ENCODE data around the gene PDIA2.

Gene PDIA2

DNA sequence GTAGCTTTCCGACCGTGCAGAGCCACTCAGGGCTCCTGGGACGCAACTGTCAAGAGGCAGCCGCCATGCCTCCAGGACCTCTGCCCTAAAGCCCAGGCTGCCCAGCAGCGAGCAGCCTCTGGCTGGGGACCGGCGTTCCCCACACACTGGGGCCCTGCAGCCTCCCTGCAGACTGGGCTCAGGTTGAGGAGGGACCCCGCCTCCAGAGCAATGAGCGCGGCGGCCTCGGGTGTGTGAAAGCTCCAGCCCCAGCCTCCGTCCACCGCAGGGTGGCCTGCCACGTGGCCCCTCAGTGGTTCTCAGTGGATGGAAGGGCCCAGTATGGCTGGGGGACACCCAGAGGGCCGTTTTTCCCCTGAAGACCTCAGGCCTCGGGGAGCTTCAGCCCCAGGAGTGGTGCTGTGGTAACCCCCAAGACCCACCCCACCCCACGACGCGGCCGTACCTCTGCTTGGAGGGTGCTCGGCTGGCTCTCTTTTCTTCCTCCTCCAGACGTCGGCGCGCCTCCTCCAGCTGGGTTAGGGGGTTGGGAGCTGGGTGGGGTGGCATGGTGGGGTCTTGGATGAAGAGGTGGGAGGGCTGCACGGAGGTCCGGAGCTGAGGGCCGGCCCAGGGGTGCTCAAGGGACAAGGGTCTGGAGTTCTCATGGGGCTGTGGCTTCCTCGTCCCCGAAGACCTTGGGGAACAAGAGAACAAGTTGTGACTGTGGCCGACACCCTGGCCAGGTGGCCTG is 10.2 kb downstream of the PDIA2 start:
- Histone ChIP-seq H3K27me3 (no peaks in the 10 kb centered on the region), H3K9me3 (no peaks in the 10 kb centered on the region), H3K4me3 (no peak overlapping the region), H3K27ac (no peak overlapping the region), H3K36me3 (peaks cover 45 to 98% (median 82%) of the 10 kb centered on the region in 3 donors), H3K4me1 (no peaks in the 10 kb centered on the region)
- intact Hi-C loops (cut with DNase I; ENCODE audit: low total_unique reads): no loop called here
- TF ChIP-seq, protein P1, sequence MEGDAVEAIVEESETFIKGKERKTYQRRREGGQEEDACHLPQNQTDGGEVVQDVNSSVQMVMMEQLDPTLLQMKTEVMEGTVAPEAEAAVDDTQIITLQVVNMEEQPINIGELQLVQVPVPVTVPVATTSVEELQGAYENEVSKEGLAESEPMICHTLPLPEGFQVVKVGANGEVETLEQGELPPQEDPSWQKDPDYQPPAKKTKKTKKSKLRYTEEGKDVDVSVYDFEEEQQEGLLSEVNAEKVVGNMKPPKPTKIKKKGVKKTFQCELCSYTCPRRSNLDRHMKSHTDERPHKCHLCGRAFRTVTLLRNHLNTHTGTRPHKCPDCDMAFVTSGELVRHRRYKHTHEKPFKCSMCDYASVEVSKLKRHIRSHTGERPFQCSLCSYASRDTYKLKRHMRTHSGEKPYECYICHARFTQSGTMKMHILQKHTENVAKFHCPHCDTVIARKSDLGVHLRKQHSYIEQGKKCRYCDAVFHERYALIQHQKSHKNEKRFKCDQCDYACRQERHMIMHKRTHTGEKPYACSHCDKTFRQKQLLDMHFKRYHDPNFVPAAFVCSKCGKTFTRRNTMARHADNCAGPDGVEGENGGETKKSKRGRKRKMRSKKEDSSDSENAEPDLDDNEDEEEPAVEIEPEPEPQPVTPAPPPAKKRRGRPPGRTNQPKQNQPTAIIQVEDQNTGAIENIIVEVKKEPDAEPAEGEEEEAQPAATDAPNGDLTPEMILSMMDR (IDR thresholded peaks at IDR 0.05): no peak
- DNase-seq: no peak

DNA sequence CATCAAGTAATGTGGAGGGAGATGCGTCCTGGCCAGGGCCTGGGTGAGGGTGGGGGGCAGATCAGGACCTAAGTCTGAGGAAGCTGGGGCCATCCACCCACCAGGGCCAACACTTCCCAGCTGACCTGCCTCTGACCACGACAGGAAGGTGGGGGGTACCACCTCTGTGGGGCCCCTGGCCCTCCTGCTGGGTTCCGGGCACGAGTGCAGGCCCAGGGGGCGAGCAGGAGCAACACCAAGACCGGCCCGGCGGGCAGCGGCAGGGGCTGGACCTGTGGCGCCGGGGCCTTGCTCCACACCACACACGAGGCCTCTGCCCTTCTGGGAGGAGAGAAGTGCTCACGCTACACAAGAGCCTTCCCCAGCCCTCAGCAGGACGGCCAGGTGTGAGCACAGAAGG is 13.3 kb downstream of the PDIA2 start:
- Histone ChIP-seq H3K27ac (no peak overlapping the region), H3K36me3 (peaks cover 33 to 84% (median 59%) of the 10 kb centered on the region in 3 donors), H3K9me3 (no peaks in the 10 kb centered on the region), H3K4me3 (no peak overlapping the region), H3K4me1 (no peaks in the 10 kb centered on the region), H3K27me3 (no peaks in the 10 kb centered on the region)
- TF ChIP-seq, protein P1 (IDR thresholded peaks at IDR 0.05): no peak
- intact Hi-C loops (cut with DNase I; ENCODE audit: low total_unique reads): no loop called here
- no peak for DNase-seq

DNA sequence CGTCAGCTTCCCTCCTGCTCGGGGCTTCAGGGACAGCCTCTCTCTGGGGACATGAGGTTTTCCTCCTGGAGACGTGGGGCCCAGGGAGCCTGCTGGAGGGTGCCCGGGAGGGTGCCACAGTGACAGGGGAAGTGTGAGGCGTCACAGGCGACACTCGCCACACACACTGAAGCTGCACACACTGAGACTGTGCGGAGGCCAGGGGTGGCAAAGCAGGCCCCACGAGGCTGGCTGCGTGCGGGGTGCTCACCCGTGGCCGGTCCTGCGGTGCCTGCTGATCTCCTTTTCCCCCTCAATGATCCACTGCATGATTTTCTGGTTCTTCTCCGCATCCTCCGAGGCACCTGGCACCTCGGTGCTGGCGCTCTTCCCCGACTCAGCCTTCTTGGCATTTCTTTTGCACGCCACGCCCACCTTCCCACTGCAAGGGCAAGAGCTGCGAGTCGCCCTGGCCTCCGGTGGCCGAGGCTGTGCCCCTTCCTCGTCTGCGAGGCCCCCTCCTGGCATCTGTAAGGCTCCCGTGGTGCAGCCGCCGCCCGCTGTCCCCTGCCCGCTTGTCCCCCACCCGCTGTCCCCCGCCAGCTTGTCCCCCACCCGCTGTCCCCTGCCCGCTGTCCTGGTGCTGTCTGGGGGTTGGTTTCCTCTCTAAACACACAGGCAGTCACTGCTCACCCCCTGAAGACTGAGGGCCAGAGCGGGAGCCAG is 14.0 kb downstream of the PDIA2 start:
- H3K4me1 ChIP-seq: no peaks in the 10 kb centered on the region
- H3K9me3 ChIP-seq: no peaks in the 10 kb centered on the region
- peaks cover 30 to 84% (median 56%) of the 10 kb centered on the region in 3 donors for H3K36me3 ChIP-seq
- DNase-seq: no peak
- no peak overlapping the region for H3K27ac ChIP-seq
- TF ChIP-seq, protein P1 (IDR thresholded peaks at IDR 0.05): no peak
- intact Hi-C loops (cut with DNase I; ENCODE audit: low total_unique reads): no loop called here
- no peak overlapping the region for H3K4me3 ChIP-seq
- no peaks in the 10 kb centered on the region for H3K27me3 ChIP-seq

DNA sequence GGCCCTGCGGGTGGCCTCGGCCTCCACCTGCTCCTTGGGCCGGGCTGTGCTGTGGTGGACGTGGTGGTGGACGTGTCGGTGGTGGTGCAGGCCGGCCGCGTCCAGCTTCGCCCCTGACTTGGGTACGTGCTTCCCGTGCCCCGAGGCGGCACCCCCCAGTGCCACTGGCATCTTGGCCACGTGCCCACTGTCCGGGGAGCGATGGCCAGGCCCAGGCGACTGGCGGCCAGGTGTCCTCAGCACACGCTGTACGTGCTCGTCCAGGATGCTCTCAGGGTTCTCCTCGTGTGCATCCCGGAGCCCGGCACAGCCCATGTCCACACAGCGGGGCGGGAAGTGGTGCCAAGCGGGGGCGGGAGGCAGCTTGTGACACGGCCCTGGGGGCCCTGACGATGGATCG is 14.9 kb downstream of the PDIA2 start:
- DNase-seq: no peak
- intact Hi-C loops (cut with DNase I; ENCODE audit: low total_unique reads): no loop called here
- no peak overlapping the region for H3K27ac ChIP-seq
- no peaks in the 10 kb centered on the region for H3K9me3 ChIP-seq
- H3K36me3 ChIP-seq: peaks cover 23 to 84% (median 56%) of the 10 kb centered on the region in 3 donors
- no peaks in the 10 kb centered on the region for H3K27me3 ChIP-seq
- TF ChIP-seq, protein P1 (IDR thresholded peaks at IDR 0.05): no peak
- no peaks in the 10 kb centered on the region for H3K4me1 ChIP-seq
- H3K4me3 ChIP-seq: no peak overlapping the region

DNA sequence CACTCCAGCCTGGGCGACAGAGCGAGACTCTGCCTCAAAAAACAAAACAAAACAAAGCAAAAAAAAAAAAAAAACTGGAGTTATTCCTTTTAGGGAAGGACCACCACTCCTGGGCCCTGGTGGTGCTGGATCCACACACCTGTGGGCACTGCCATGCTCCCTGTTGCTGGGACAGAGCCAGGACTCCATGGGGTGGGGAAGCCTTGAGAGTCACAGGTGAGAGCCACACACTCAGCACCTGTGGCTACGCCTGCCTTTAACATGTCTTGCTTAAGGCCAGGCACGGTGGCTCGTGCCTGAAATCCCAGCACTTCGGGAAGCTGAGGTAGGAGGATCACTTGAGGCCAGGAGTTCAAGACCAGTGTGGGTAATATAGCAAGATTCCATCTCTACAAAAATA is 18.3 kb downstream of the PDIA2 start:
- Histone ChIP-seq H3K9me3 (no peaks in the 10 kb centered on the region), H3K4me3 (no peak overlapping the region), H3K36me3 (peaks cover 27 to 75% (median 59%) of the 10 kb centered on the region in 3 donors), H3K27me3 (no peaks in the 10 kb centered on the region), H3K4me1 (no peaks in the 10 kb centered on the region), H3K27ac (no peak overlapping the region)
- intact Hi-C loops (cut with DNase I; ENCODE audit: low total_unique reads): no loop called here
- TF ChIP-seq, protein P1 (IDR thresholded peaks at IDR 0.05): no peak
- DNase-seq: no peak

Data from tibial artery (tissue), 4 donors.